Activated naive CD8-positive, alpha-beta T cell treated with anti-CD3 and anti-CD28 coated beads for 36 hours (primary cell): Measurements from ENCODE around the gene CAPZA1. TPM values are rescaled to one million over a fixed set of nuclear protein-coding genes. Genes with fewer than 3 reads are reported as not detected.

Experiments used
- DNase-seq: peaks from one replicate; pipeline ENCODE4 v3.0.0; 2021
- H3K27ac Mint-ChIP-seq: one replicate; pipeline ENCODE4 v1.8.0; 2022; ENCODE audit warnings: mild to moderate bottlenecking, moderate library complexity, mixed read lengths
- H3K27me3 Mint-ChIP-seq: one replicate; pipeline ENCODE4 v1.8.0; 2022; ENCODE audit warnings: mild to moderate bottlenecking, mixed read lengths
- H3K36me3 Mint-ChIP-seq: one replicate; pipeline ENCODE4 v1.8.0; 2021; ENCODE audit warnings: mild to moderate bottlenecking, mixed read lengths
- H3K4me1 Mint-ChIP-seq: one replicate; pipeline ENCODE4 v1.8.0; 2021; ENCODE audit warnings: mixed read lengths
- H3K4me3 Mint-ChIP-seq: one replicate; pipeline ENCODE4 v1.8.0; 2022; ENCODE audit warnings: mild to moderate bottlenecking, moderate library complexity, mixed read lengths
- H3K9me3 Mint-ChIP-seq: one replicate; pipeline ENCODE4 v1.8.0; 2022; ENCODE audit warnings: mixed read lengths
- total RNA-seq, 2 experiments: library from RNA; stranded (reverse); gene quantifications; one replicate each; pipeline ENCODE4 v1.2.3, GENCODE V29; 2021

Gene CAPZA1
- total RNA-seq, 2 experiments from 2014 or later = 243 to 245 TPM

DNA sequence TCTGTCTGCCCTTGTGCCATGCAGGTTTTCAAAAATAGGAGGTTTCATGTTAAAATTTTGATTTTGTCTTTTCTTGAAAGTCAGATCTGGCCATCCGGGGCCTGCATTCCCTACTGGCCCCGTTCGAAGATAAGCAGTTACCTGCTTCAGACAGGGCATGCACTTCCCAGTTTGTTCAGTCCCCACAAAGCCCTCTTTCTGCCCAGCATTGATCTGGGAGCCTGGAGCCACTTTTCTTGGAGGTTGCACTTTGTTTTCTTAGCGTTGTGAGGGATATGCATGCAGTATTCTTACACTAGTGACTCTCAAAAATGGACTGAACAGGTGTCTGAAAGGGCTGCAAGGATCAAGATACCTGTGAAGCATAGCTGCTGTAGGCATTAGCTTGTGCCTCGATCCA, 66.3 kb downstream of the CAPZA1 start:
- Mint-ChIP-seq H3K27me3 (no peaks in the 10 kb centered on the region), H3K4me1 (peaks cover 5% of the 10 kb centered on the region), H3K36me3 (peaks cover 5% of the 10 kb centered on the region), H3K27ac (no peak overlapping the region), H3K9me3 (no peaks in the 10 kb centered on the region), H3K4me3 (no peak overlapping the region)
- DNase-seq = no peak

DNA sequence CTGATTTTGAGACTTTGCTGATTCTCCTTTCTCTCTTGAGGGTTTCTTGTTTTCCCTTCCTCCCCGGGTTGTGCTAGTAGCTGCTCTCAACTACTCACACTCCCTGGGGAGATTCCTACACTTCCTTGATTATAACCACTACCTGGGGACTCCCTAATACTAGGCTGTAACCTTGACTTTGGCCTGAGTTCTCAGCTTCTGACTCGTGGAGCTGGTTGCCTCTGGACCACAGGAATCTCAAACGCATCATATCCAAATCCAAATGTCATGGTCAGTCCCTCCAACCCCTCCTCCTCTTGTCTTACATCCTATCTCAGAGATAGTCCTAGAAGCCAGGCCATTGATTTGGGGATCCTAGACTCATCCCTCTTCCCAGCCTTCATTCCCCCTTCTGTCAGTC, 66.8 kb downstream of the CAPZA1 start:
- Mint-ChIP-seq H3K27me3 (no peaks in the 10 kb centered on the region), H3K4me3 (no peak overlapping the region), H3K9me3 (no peaks in the 10 kb centered on the region), H3K36me3 (peaks cover 1% of the 10 kb centered on the region), H3K27ac (no peak overlapping the region), H3K4me1 (peaks cover 5% of the 10 kb centered on the region)
- no peak for DNase-seq

DNA sequence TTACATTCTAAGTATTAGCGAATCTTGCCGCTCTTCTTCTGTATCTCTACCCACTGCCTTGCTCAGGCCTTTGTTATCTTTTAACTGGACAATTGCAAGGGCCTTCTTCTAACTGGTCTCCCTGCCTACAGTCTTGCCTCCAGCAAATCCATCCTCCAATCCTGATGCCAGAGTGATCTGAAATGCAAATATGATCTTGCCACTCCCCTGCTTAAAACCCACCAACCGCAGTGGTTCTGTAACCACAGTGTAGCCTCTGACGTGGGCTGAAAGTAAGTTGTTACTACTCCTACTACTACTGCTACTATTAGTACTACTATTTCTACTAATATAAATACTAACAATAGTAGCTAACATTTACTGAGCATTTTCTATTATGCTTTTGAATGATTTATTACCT, 67.2 kb downstream of the CAPZA1 start:
- Mint-ChIP-seq H3K4me3 (no peak overlapping the region), H3K4me1 (peaks cover 5% of the 10 kb centered on the region), H3K27ac (no peak overlapping the region), H3K9me3 (no peaks in the 10 kb centered on the region), H3K36me3 (peaks cover 1% of the 10 kb centered on the region), H3K27me3 (no peaks in the 10 kb centered on the region)
- no peak for DNase-seq

DNA sequence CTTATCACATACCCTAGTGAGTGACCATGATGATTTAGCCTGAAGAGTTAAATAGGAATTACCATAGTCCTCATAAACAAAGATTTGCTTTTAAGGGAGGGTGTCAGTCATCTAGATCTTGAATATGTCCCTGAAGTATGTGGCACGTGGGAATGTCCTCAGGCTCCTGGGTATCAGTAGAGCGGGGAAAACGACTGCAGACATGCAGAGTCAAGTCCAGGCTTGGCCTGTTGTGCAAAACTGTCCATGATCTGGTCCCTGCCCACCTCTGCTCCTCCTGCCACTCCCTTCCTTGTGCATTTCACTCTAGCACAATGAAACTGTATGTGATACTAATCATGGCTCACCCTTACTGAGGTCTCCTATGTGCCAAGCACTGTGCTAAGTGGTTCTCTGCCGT, 67.7 kb downstream of the CAPZA1 start:
- Mint-ChIP-seq H3K4me3 (no peak overlapping the region), H3K4me1 (peaks cover 5% of the 10 kb centered on the region), H3K36me3 (peaks cover 1% of the 10 kb centered on the region), H3K27me3 (no peaks in the 10 kb centered on the region), H3K27ac (no peak overlapping the region), H3K9me3 (no peaks in the 10 kb centered on the region)
- no peak for DNase-seq

DNA sequence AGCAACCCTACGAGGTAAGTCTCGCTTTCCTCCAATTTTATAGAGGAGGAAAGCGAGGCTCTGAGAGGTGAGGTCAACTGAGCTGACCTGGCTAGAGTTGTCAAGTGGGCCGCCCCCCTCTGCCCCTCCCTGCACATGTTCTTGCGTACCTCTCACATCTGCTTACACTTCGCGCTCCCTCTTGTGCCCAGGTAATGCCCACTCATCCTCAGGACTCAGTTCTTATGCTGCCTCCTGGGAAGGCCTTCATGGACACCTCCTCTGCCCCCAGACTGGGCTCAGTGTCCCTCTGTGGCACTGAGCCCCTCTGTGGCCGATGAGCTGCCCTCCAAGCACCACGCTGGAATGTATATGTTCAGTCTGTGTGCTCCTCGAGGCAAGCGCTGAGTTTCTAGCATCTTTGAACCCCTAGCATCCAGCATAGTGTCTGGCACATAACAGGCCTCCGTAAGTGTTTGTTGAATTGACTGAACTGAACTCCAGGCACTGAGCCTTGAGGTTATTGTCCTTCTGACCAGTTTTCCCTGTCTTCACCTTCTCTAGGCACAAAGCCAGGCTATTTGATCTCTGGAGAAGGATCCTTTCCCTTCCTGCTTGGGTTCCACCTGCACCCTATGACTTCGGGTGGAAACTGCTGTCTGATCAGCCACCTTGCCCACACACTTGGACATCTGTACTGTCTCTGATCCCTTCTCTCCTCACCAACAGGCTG, 68.3 kb downstream of the CAPZA1 start:
- Mint-ChIP-seq H3K27ac (no peak overlapping the region), H3K36me3 (no peaks in the 10 kb centered on the region), H3K27me3 (no peaks in the 10 kb centered on the region), H3K4me1 (peaks cover 5% of the 10 kb centered on the region), H3K9me3 (no peaks in the 10 kb centered on the region), H3K4me3 (no peak overlapping the region)
- no peak for DNase-seq

DNA sequence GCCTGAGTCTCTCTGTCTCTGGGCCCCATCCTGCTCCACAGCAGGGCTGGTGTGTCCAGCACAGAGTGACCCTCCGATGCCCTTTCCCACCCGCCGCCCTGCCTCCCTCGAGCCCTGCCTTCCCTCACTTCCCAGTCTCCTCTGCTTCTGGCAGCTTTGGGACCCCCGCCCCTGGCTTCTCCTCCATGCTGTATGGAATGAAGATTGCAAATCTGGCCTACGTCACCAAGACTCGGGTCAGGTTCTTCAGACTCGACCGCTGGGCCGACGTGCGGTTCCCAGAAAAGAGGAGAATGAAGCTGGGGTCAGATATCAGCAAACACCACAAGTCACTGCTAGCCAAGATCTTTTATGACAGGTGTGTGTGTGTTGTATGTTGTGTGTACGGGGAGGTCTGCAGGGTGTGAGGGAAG, 69.2 kb downstream of the CAPZA1 start:
- peak overlapping the region; percentile 2 for H3K27ac Mint-ChIP-seq
- H3K4me1 Mint-ChIP-seq = peaks cover 5% of the 10 kb centered on the region
- no peak for DNase-seq
- H3K27me3 Mint-ChIP-seq = no peaks in the 10 kb centered on the region
- no peak overlapping the region for H3K4me3 Mint-ChIP-seq
- no peaks in the 10 kb centered on the region for H3K36me3 Mint-ChIP-seq
- no peaks in the 10 kb centered on the region for H3K9me3 Mint-ChIP-seq

DNA sequence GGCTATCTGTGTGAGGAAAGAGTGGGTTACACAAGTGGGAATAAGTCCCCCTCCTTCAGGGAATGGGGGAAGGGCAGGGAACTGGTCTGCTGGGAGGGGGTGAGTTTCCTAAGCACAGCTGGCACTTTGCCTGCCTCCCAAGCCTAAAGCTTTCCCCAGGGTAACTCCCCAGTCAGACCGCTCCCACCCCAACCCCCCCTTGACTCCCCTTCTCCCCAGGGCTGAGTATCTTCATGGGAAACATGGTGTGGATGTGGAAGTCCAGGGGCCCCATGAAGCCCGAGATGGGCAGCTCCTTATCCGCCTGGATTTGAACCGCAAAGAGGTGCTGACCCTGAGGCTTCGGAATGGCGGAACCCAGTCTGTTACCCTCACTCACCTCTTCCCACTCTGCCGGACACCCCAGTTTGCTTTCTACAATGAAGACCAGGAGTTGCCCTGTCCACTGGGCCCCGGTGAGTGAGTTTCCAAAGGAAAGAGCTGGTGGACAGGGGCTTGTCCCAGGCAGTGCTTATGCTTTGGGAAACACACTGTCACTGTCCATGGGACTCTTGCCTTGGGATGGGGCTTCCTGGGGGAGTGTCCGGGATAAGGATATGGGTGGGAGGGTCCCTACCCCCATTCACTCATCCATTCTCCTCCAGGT, 69.7 kb downstream of the CAPZA1 start:
- Mint-ChIP-seq H3K27ac (no peak overlapping the region), H3K4me3 (no peak overlapping the region), H3K27me3 (no peaks in the 10 kb centered on the region), H3K9me3 (no peaks in the 10 kb centered on the region), H3K36me3 (no peaks in the 10 kb centered on the region), H3K4me1 (peaks cover 5% of the 10 kb centered on the region)
- no peak for DNase-seq

DNA sequence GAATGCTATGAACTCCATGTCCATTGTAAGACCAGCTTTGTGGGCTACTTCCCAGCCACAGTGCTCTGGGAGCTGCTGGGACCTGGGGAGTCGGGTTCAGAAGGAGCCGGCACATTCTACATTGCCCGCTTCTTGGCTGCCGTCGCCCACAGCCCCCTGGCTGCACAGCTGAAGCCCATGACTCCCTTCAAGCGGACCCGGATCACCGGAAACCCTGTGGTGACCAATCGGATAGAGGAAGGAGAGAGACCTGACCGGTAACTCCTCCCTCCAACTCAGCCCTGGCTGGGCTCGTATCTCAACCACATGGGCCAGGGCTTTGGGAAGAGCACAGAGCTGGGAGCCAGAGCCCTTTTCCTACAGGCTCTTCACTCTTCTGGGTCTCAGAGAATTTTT, 70.2 kb downstream of the CAPZA1 start:
- DNase-seq = no peak
- Mint-ChIP-seq H3K9me3 (no peaks in the 10 kb centered on the region), H3K36me3 (no peaks in the 10 kb centered on the region), H3K27ac (no peak overlapping the region), H3K4me3 (no peak overlapping the region), H3K27me3 (no peaks in the 10 kb centered on the region), H3K4me1 (peaks cover 5% of the 10 kb centered on the region)

DNA sequence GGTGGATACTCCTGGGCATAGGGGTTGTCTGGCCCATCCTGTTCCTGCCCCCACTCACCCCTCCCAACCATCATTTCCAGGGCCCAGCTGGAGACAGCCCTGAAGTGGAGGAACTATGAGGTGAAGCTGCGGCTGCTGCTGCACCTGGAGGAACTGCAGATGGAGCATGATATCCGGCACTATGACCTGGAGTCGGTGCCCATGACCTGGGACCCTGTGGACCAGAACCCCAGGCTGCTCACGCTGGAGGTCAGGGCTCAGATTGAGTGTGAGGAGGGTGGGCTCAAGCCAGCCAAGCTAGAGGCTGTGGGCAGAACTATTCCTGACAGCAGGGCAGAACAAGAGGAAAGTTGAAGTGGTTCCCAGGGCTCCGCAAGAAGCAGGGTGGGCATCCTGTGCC, 73.0 kb downstream of the CAPZA1 start:
- H3K36me3 Mint-ChIP-seq = no peaks in the 10 kb centered on the region
- no peak overlapping the region for H3K27ac Mint-ChIP-seq
- no peak for DNase-seq
- no peaks in the 10 kb centered on the region for H3K9me3 Mint-ChIP-seq
- no peaks in the 10 kb centered on the region for H3K4me1 Mint-ChIP-seq
- H3K27me3 Mint-ChIP-seq = no peaks in the 10 kb centered on the region
- H3K4me3 Mint-ChIP-seq = no peak overlapping the region

DNA sequence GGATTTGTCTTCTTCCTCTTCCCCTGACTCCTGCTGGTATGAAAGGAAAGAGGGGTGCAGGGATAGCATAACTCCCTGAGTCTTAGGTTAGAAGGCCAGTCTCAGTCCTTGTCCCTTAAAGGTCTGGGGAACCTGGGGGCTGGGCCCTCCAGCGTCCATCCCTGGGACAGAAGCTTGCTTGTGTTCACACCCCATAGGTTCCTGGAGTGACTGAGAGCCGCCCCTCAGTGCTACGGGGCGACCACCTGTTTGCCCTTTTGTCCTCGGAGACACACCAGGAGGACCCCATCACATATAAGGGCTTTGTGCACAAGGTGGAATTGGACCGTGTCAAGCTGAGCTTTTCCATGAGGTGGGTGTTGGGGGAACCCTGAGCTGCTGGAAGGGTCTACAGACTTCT, 74.2 kb downstream of the CAPZA1 start:
- no peak for DNase-seq
- H3K27me3 Mint-ChIP-seq = no peaks in the 10 kb centered on the region
- H3K4me3 Mint-ChIP-seq = no peak overlapping the region
- no peak overlapping the region for H3K27ac Mint-ChIP-seq
- H3K9me3 Mint-ChIP-seq = no peaks in the 10 kb centered on the region
- H3K4me1 Mint-ChIP-seq = no peaks in the 10 kb centered on the region
- no peaks in the 10 kb centered on the region for H3K36me3 Mint-ChIP-seq

DNA sequence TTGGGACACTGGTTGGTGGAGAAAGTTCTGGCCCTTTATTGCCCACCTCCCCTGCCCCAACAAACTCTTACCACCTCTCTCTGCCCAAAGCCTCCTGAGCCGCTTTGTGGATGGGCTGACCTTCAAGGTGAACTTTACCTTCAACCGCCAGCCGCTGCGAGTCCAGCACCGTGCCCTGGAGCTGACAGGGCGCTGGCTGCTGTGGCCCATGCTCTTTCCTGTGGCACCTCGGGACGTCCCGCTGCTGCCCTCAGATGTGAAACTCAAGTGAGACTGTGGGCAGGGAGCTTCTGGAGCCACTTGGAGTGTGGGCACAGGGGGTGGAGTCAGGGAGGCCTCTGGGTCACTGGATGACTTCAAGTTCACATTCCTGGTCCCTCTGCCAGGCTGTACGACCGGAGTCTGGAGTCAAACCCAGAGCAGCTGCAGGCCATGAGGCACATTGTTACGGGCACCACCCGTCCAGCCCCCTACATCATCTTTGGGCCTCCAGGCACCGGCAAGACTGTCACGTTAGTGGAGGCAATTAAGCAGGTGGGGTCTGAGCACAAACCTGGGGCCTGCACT, 74.8 kb downstream of the CAPZA1 start:
- no peak overlapping the region for H3K27ac Mint-ChIP-seq
- no peaks in the 10 kb centered on the region for H3K9me3 Mint-ChIP-seq
- no peaks in the 10 kb centered on the region for H3K36me3 Mint-ChIP-seq

DNA sequence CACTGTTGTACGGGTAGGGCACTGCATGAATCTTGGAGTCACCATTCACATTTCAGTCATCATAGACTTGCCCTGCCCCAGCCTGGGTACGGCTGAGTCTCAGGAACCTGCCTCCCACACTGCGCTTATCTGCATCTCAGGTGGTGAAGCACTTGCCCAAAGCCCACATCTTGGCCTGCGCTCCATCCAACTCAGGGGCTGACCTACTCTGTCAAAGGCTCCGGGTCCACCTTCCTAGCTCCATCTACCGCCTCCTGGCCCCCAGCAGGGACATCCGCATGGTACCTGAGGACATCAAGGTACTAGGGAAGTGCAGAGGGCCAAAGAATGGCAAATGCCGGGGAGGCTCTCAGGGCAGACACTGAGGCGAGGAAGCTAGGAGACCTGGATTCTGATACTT, 75.6 kb downstream of the CAPZA1 start:
- no peaks in the 10 kb centered on the region for H3K36me3 Mint-ChIP-seq
- no peaks in the 10 kb centered on the region for H3K27me3 Mint-ChIP-seq
- no peaks in the 10 kb centered on the region for H3K9me3 Mint-ChIP-seq
- H3K4me1 Mint-ChIP-seq = peaks cover 11% of the 10 kb centered on the region
- DNase-seq = no peak
- H3K4me3 Mint-ChIP-seq = no peak overlapping the region
- no peak overlapping the region for H3K27ac Mint-ChIP-seq

More for the DNA sequence above, 74.8 kb downstream of the CAPZA1 start:
- Mint-ChIP-seq H3K4me1 (peaks cover 3% of the 10 kb centered on the region), H3K4me3 (no peak overlapping the region), H3K27me3 (no peaks in the 10 kb centered on the region)
- DNase-seq = no peak

DNA sequence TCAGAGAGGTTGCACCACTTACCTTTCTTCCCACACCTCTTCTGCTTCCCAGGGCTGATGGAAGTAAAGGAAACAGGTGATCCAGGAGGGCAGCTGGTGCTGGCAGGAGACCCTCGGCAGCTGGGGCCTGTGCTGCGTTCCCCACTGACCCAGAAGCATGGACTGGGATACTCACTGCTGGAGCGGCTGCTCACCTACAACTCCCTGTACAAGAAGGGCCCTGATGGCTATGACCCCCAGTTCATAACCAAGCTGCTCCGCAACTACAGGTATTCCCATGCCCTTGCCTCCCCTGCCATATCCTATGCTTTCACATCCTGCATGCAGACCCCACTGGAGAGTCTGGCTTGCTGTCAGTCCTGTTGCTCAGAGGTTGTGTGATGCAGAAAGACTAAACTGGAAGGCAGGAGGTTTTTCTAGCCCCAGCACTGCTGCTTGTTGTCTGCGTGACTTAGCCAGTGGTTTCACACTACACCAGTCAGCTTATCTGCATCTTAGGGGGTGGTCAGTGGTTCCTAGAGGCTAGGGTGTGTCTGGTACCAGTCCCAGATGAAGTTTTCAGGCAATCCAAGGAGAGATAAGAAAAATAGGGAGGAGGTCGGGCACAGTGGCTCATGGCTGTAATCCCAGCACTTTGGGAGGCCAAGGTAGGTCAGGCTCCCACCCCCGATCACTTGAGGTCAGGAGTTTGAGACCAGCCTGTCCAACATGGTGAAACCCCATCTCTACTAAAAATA, 77.1 kb downstream of the CAPZA1 start:
- no peaks in the 10 kb centered on the region for H3K9me3 Mint-ChIP-seq
- H3K36me3 Mint-ChIP-seq = peaks cover 5% of the 10 kb centered on the region
- no peak overlapping the region for H3K27ac Mint-ChIP-seq
- H3K4me1 Mint-ChIP-seq = peaks cover 26% of the 10 kb centered on the region
- no peaks in the 10 kb centered on the region for H3K27me3 Mint-ChIP-seq
- H3K4me3 Mint-ChIP-seq = no peak overlapping the region
- no peak for DNase-seq

DNA sequence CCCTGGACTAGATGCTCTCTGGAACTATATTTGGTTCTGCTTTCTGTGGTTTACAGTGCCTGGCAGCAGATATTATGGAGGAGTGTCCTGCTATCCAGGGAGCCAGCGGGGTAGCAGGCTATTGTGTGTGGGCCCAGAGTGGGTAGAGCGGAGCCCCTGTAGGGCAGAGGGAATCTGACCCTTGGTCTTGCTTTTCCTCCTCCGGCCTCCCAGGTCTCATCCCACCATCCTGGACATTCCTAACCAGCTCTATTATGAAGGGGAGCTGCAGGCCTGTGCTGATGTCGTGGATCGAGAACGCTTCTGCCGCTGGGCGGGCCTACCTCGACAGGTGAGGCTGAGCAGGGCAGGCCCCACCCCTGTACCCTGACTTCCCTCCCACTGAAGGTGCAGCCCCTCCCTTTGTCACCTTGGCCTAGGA, 78.2 kb downstream of the CAPZA1 start:
- peaks cover 10% of the 10 kb centered on the region for H3K36me3 Mint-ChIP-seq
- no peaks in the 10 kb centered on the region for H3K27me3 Mint-ChIP-seq
- H3K4me1 Mint-ChIP-seq = peaks cover 36% of the 10 kb centered on the region
- no peak for DNase-seq
- H3K4me3 Mint-ChIP-seq = no peak overlapping the region
- no peak overlapping the region for H3K27ac Mint-ChIP-seq
- no peaks in the 10 kb centered on the region for H3K9me3 Mint-ChIP-seq
